PFSK-1 (cell line): ENCODE measurements around the gene VWA5B2.

Source experiments
- FOXP2 ChIP-seq: optimal IDR thresholded peaks from 2 replicates; pipeline ENCODE3; 2011; ENCODE audit warnings: borderline replicate concordance, control low read depth, inconsistent platforms; ENCODE audit not compliant: insufficient read depth; ENCODE audit errors: extremely low read length, extremely low read depth
- POLR2AphosphoS5 ChIP-seq: IDR thresholded peaks from 2 replicates; pipeline ENCODE4 v1.6.1; 2012; ENCODE audit warnings: low read depth, mild to moderate bottlenecking, control low read depth, low read length, moderate library complexity
- SIN3A ChIP-seq: IDR thresholded peaks from 2 replicates; pipeline ENCODE4 v1.6.1; 2012; ENCODE audit warnings: mild to moderate bottlenecking, low read length, moderate library complexity, borderline replicate concordance; ENCODE audit not compliant: insufficient read depth
- TAF1 ChIP-seq: IDR thresholded peaks from 2 replicates; pipeline ENCODE4 v1.6.1; 2012; ENCODE audit warnings: low read length, control low read depth, borderline replicate concordance; ENCODE audit not compliant: insufficient read depth
- TF ChIP-seq, protein P1 (sequence below), 2 experiments: IDR thresholded peaks; 2 replicates each; pipeline versions ENCODE4 v1.6.1 to v1.8.0; 2011 to 2012; ENCODE audit warnings: low read depth in 2 of 2, low read length in 2 of 2, control low read depth in 1 of 2, inconsistent platforms in 1 of 2, mild to moderate bottlenecking in 1 of 2, moderate library complexity in 1 of 2; ENCODE audit not compliant: insufficient read depth in 1 of 2

VWA5B2 gene

DNA sequence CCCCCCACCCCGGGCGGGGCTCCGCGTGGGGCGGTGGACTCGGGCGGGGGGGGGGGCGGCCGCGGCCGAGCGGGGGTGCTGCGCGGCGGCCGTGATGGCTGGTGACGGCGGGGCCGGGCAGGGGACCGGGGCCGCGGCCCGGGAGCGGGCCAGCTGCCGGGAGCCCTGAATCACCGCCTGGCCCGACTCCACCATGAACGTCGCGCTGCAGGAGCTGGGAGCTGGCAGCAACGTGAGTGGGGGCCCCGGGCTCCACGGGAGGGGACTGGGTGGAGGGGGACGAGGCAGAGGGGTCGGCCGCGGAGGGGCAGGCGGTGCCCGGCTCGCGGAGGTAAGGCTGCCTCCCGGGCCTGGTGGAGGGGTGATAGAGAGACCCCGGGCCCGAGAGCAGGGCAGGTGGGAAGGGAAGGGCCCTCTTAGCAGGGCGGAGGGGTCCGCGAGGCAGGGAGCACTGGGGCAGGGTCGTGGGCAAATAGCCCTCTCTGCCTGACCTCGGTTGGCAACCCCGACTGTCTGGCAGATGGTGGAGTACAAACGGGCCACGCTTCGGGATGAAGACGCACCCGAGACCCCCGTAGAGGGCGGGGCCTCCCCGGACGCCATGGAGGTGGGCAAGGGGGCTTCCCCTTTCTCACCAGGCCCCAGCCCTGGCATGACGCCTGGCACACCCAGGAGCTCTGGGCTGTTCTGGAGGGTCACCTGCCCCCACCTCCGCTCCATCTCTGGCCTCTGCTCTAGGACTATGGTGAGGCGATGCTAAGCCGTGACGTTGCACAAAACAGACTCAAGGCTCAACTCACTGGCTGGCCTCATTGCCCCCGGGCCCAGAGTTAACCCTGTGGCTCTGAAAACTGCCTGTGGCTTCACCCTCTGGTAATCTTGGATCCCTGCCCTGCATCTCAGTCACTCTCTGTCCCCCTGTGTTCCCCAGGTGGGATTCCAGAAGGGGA is 46.9 kb downstream of the VWA5B2 start, which contains the start of gene ECE2:
Gene ECE2, plus strand, starts transcription at position 62 of the 950 bp plus-strand sequence. Its CDS starts 132 bp downstream, at position 194.
- TF ChIP-seq SIN3A (no peak), TAF1 (no peak), FOXP2 (no peak), POLR2AphosphoS5 (no peak)
- TF ChIP-seq, protein P1, sequence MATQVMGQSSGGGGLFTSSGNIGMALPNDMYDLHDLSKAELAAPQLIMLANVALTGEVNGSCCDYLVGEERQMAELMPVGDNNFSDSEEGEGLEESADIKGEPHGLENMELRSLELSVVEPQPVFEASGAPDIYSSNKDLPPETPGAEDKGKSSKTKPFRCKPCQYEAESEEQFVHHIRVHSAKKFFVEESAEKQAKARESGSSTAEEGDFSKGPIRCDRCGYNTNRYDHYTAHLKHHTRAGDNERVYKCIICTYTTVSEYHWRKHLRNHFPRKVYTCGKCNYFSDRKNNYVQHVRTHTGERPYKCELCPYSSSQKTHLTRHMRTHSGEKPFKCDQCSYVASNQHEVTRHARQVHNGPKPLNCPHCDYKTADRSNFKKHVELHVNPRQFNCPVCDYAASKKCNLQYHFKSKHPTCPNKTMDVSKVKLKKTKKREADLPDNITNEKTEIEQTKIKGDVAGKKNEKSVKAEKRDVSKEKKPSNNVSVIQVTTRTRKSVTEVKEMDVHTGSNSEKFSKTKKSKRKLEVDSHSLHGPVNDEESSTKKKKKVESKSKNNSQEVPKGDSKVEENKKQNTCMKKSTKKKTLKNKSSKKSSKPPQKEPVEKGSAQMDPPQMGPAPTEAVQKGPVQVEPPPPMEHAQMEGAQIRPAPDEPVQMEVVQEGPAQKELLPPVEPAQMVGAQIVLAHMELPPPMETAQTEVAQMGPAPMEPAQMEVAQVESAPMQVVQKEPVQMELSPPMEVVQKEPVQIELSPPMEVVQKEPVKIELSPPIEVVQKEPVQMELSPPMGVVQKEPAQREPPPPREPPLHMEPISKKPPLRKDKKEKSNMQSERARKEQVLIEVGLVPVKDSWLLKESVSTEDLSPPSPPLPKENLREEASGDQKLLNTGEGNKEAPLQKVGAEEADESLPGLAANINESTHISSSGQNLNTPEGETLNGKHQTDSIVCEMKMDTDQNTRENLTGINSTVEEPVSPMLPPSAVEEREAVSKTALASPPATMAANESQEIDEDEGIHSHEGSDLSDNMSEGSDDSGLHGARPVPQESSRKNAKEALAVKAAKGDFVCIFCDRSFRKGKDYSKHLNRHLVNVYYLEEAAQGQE (IDR thresholded peaks at IDR 0.05; ENCODE audit: insufficient read depth in 1 of 2, low read depth in 2 of 2, low read length in 2 of 2) = no peak

DNA sequence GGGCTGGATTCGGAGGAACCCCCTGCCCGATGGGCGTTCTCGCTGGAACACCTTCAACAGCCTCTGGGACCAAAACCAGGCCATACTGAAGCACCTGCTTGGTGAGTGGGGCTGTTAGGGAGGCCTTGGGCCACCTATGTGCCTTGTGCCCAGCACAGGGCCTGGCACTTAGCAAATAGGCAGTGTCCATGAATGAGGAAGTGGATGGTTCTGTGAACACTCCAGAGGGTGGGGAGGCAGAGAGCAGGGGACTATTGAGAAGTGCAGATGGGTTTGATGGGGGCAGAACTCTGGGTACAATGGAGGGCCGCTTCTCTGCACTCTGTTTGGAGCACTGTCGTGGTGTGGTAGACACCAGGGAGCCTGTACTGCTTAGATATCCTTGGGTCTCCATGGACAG is 48.0 kb downstream of the VWA5B2 start:
- TF ChIP-seq FOXP2 (no peak), SIN3A (no peak), TAF1 (no peak), POLR2AphosphoS5 (no peak)
- TF ChIP-seq, protein P1 (IDR thresholded peaks at IDR 0.05; ENCODE audit: insufficient read depth in 1 of 2, low read depth in 2 of 2, low read length in 2 of 2) = no peak

DNA sequence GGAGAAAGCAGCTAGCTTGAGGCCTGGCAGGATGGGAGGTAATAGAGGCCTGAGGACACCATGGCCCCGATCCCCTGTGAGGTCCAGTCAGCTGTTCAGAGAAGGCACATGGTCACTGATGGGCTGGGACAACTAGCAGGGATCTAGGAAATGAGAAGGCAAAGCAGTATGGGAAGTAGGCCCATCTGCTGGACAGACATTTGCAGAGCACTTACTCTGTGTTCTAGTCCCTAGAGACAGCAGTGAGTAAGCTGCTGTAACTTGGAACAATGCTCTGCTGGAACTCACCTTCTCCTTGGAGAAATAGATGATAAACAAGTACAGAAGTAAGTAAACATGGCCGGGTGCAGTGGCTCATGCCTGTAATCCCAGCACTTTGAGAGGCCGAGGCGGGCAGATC is 53.6 kb downstream of the VWA5B2 start:
- TF ChIP-seq TAF1 (no peak), FOXP2 (no peak), SIN3A (no peak), POLR2AphosphoS5 (no peak)
- TF ChIP-seq, protein P1 (IDR thresholded peaks at IDR 0.05; ENCODE audit: insufficient read depth in 1 of 2, low read depth in 2 of 2, low read length in 2 of 2) = no peak

DNA sequence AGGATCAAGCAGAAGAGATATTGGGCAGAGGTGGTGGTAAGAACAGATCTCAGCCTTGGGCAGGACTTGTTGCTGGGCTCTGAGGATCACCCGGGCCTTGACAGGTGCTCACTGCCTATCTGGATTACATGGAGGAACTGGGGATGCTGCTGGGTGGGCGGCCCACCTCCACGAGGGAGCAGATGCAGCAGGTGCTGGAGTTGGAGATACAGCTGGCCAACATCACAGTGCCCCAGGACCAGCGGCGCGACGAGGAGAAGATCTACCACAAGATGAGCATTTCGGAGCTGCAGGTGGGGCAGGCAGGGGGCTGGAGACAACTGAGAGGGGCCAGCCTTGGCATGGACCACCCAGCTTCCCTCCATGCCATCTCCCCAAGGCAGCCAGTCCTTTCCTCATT is 54.3 kb downstream of the VWA5B2 start:
- TF ChIP-seq POLR2AphosphoS5 = no peak

DNA sequence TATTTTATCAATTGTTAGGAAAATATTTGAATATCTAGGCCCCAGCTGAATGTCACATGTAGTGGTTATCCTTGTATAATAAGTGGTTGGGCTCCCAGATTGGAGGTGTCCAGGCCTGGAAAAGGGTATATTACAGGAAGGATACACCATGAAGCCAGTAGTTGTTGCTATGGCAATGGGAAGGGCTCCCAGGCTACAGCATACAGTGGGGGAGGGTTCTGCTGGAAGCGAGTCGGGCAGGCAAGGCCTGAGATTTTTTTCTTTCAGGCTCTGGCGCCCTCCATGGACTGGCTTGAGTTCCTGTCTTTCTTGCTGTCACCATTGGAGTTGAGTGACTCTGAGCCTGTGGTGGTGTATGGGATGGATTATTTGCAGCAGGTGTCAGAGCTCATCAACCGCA is 55.3 kb downstream of the VWA5B2 start:
- TF ChIP-seq FOXP2 (no peak), TAF1 (no peak), SIN3A (no peak), POLR2AphosphoS5 (no peak)
- TF ChIP-seq, protein P1 (IDR thresholded peaks at IDR 0.05; ENCODE audit: insufficient read depth in 1 of 2, low read depth in 2 of 2, low read length in 2 of 2) = no peak
